DMS 273 treated with DMSO at 0.1 percent for 48 hours (cell line): Measurements from ENCODE around the gene SUDS3.

ENCODE experiments used
- DNase-seq: peaks from one replicate; lab custom pipeline; 2025; lab: John Stamatoyannopoulos, UW

Gene SUDS3

DNA sequence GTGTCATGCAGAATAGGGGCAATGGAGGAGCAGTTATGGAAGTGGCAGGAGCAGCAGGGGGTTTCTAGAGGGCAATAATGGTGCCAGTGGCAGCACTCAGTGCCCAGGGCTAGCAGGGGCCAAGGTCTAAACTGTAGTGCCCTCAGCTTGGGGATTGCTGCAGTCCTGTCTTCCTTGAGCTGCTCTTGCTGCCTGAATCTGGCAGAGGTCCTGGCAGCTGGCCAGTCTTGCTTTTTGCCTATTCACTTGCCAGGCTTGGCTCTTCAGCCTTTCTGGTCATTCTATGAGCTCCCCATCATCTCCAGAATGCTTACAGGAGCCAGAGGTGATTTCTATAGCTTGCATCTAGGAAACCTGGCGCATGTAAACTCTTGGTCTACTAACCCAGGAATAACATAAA lies 72.0 kb downstream of the SUDS3 start:
- no peak for DNase-seq

DNA sequence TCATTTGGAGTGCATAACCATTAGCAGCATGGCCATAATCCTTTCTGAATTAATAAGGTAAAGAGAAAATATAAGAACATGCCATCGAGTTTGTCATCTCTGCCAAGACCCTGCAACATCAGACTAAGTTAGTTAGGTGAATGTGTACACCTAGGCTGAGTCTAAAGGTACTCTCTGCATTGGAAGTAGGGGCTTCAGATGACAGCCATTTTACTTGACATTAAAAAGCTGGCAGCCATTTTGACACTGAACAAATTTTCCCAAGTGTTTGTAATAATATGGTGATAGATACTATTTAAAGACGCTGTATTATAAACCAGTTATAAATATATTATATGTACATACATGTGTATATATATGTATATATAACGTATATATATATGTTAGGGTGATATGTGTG lies 79.0 kb downstream of the SUDS3 start:
- no peak for DNase-seq

DNA sequence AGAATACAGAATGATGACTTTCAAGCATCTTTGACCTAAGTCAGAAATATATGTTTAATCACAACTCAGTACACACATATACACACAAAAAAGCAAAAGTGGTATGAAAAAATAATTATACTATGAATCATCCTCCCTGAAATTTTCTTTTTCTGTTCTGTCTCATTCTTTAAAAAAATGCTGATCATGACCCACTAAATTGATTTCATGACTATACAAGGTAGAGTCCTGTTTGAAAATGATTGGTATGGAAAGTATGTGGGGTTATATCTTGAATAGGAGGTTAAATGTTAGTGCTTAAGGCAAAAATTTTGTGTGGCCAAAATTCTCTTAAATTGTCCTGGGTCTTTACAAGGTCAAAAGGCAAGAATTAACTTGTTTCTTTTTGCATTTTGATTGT lies 80.4 kb downstream of the SUDS3 start:
- DNase-seq = no peak

DNA sequence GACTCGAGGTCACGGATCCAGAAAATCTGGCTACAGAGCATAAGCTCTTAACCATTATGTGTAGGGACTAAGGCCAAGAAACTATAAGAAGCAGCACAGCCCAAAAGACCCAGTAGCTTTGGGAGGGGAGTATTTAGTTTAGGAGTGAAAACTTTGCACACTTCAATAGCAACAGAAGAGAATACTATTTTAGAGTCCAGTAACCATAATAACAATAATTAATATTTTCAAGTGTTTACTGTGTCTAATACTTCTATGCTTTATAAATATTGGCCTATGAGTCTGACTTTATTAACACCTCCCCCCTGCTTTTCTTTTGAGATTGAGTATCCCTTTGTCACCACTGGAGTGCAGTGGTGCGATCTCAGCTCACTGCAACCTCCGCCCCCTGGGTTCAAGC lies 82.8 kb downstream of the SUDS3 start:
- DNase-seq = no peak

DNA sequence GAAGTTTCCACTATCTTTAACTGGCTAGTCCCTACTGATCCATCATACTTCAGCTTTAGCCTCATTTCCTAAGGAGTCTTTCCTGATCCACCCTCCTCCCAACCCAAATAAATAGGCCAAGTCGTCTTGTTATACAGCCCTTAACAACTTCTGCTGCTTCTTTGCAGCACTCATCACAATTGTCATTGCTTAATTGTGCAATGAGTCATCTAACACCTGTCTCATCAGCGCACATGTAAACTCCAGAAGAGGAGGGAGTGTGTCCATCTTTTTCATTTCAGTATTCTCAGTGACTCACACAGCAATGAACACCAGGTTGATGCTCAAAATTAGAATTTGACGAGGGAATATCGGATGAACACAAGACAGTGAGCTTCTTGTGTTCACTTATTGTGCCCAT lies 87.3 kb downstream of the SUDS3 start:
- no peak for DNase-seq

GRCh38 chr12:118465706-118466105 lies 89.4 kb downstream of the SUDS3 start:
- no peak for DNase-seq
